HG02642 (cell line): ENCODE data around the gene NUP35.
"Not testable (repeated sequence)": the region's sequence is repeated elsewhere in the genome, so short reads cannot be mapped to it uniquely, and the experiment has no call there.

Experiments used
- ATAC-seq: cut with Tn5 transposase; IDR thresholded peaks from one replicate; pipeline ENCODE4 v1.9.1; 2021; ENCODE audit warnings: mild to moderate bottlenecking; ENCODE audit not compliant: unreplicated experiment, poor library complexity

The NUP35 gene

DNA sequence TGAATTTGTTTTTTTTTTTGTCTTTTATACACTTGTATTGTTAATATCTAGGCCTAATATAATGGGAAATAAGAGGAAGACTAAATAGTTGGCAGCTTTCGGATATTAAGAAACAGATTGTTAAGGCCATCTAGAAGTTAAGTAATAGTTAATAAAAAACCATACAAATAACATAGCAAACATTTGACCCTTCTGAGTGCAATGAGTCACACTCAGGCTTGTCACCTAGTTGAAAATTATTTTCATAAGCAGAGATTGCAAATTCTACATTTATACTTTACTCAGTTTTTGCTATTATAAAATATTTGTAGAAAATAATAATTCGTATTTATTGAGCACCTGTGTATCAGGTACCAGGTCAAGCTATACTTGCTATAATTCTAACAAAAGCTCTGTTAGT is 2.4 kb downstream of the NUP35 start:
- no peak for ATAC-seq

DNA sequence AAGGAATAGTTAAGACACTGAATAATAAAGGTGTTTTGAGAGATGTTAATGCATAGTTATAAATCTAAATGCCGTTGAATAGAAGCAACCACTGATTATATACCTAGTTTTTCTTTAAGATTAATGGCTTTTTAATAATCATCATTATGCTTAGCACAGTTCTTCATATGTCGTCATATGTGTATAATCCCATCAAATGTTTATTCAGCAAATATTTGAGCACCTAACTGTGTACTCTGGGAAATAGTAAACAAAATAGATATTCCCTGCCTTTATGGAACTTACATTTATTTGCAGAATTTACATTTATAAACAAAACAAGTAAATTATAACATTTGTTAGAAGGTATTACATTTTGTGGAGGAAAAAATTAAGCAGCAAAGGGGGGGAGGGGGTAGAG is 9.8 kb downstream of the NUP35 start:
- ATAC-seq, result no peak

DNA sequence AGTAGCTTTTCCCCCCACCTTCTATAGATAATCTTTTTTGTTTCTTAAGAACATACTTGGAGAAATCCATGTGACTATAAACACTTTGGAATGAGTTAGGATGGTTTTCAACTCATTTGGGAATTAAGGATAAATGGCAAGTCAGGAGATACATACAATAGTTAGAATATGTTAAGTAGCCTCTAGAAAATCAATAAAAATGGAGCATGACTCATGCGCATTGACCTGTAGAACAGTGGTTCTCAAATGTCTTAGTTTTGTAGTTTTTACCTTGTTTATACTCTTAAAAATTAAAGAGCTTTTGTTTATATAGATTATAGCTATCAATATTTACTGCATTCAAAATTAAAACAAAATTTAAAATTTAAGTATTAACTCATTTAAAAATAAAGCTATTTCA is 24.7 kb downstream of the NUP35 start:
- no peak for ATAC-seq

DNA sequence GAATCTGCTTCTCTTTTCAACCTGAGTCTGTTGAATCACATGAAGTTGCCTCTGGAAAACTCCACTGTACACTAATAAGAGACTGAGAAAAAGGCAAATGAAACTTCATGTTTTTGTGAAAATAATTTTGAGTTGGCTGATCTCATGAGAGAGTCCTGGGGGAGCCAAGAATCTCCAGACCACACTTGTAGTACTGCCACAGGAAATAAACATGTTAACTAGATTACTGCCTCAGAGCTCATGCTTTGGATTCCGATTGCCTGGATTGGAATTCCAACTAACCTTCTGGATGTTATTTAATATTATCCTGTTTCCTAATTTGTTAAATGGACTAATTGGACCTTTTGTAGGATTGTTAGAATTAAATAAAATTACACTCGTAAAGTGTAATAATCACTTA is 25.2 kb downstream of the NUP35 start:
- no peak for ATAC-seq

DNA sequence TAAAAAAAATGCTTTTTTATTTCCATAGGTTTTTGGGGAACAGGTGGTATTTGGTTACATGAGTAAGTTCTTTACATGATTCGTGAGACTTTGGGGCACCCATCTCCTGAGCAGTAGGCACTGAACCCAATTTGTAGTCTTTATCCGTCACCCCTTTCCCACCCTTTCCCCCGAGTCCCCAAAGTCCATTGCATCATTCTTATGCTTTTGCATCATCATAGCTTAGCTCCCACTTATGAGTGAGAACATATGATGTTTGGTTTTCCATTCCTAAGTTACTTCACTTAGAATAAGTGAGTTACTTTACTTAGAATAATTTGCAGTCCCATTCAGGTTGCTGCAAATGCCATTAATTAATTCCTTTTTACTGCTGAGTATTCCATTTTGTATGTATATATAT is 28.0 kb downstream of the NUP35 start:
- ATAC-seq, result not testable (repeated sequence)

DNA sequence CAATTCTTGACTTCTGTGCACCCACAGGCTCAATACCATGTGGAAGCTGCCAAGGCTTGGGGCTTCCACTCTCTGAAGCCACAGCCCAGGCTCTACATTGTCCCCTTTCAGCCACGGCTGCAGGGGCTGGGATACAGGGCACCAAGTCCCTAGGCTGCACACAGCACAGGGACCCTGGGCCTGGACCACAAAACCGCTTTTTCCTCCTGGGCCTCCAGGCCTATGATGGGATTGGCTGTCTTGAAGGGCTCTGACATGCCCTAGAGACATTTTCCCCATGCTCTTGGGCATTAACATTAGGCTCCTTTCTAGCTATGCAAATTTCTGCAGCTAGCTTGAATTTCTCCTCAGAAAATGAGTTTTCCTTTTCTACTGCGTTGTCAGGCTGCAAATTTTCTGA is 29.7 kb downstream of the NUP35 start:
- no peak for ATAC-seq

DNA sequence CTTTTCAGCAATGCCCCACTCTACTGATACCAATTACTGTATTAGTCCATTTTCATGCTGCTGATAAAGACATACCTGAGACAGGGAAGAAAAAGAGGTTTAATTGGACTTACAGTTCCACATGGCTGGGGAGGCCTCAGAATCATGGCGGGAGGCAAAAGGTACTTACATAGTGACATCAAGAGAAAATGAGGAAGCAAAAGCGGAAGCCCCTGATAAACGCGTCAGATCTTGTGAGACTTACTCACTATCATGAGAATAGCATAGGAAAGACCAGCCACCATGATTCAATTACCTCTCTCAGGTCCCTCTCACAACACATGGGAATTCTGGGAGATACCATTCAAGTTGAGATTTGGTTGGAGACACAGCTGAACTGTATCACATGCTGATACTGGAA is 30.5 kb downstream of the NUP35 start:
- ATAC-seq, result not testable (repeated sequence)

DNA sequence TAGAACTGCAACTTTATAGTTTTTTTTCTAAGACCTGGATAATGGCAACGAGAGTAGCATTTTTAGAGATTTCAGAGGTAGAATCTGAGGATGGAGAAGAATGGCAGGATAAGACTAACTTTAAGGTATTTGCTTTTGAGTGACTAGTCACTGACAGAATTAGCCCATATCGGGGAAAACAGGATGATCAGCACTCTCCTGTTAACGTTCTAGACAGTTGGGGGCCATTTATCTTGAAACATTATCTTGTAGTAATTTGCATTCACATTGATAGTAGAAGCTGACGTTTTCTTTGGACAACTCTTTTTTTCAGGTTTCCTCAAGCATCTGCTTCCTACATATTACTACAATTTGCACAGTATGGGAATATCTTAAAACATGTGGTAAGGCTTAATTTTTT is 32.9 kb downstream of the NUP35 start:
- ATAC-seq, result no peak

DNA sequence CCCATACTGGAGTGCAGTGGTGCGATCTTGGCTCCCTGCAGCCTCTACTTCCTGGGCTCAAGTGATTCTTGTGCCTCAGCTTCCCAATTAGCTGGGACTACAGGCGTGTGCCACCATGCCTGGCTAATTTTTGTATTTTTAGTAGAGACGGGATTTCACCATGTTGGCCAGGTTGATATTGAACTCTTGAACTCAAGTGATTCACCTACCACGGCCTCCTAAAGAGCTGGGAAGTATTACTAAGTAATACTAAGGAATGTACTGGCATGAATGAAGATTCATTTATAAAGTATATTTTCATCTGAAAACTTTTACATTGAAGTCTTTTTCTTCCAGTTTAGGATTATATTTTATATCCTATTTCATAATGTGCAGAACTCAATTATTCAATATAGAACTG is 38.1 kb downstream of the NUP35 start:
- no peak for ATAC-seq

DNA sequence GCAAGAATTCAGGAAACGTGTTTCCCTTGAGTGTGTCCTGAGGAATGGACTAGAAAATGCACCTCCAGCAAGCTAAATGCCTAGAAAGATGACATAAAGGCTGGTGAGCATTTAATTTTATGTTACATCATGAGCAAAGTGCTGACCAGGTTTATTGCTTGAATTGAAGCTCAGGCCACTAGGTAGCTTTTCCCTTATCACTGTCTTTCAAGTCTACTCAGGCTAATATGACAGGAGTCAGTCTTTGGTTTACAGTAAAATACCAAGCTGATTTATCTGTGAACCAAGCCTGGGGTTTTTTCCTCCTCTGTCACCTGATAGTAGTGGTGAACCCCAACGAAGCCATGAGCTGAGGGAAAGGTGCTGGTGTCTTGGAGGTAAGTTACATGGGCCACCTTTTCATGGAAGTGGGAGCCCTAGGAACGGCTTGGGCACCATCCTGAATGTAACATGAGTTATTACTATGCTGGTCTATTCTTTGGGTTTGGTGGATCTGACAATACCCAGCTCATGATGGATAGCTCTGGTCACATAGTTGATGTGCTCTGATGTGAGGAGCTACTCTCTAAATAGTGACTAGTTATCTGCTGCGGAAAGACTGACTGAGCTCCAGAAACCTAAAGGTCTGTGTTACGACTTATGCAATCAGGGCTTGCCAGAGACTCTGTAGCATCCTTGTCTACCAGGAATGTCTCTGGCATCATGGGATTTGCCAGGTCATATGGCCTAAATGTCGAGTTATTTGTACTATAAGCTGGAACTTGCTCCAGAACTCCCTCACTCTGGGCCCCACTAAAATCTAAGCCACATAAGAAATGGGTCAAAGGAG is 39.8 kb downstream of the NUP35 start:
- ATAC-seq, result no peak

DNA sequence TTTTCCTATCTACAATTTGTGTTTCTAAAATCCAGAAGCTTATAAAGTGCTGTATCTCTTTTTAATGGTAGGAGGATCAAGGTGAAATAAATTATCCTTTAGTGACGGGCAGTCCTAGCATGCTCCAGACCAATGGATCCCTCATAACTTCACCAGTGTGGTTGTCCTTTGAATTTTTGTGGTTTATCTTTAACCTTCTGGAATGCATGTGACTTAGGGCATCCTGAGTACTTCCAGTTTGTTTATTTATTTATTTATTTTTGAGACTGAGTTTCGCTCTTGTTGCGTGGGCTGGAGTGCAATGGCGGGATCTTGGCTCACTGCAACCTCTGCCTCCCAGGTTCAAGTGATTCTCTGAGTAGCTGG is 40.4 kb downstream of the NUP35 start:
- no peak for ATAC-seq

DNA sequence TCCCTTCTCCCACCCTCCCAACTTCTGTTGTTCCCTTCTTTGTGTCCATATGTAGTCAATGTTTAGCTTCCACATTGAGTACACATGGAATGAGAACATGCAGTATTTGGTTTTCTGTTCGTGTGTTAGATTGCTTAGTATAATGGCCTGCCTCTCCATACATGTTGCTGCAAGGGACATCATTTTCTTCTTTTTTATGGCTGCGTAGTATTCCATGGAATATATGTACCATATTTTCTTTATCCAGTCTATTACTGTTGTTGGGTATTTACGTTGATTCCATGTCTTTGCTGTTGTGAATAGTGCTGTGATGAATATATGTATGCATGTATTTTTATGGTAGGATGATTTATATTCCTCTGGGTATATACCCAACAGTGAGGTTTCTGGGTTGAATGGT is 42.0 kb downstream of the NUP35 start:
- ATAC-seq, result no peak

DNA sequence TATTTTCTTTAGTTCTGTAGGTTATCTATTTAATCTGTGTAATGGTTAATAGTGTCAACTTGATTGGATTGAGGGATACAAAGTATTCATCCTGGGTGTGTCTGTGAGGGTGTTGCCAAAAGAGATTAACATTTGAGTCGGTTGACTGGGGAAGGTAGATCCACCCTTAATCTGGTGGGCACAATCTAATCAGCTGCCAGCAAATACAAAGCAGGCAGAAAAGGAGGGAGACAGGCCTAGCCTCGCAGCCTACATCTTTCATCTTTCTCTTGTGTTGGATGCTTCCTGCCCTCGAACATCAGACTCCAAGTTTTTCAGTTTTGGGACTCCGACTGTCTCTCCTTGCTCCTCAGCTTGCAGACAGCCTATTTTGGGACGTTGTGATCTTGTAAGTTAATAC is 42.7 kb downstream of the NUP35 start:
- ATAC-seq, result not testable (repeated sequence)

DNA sequence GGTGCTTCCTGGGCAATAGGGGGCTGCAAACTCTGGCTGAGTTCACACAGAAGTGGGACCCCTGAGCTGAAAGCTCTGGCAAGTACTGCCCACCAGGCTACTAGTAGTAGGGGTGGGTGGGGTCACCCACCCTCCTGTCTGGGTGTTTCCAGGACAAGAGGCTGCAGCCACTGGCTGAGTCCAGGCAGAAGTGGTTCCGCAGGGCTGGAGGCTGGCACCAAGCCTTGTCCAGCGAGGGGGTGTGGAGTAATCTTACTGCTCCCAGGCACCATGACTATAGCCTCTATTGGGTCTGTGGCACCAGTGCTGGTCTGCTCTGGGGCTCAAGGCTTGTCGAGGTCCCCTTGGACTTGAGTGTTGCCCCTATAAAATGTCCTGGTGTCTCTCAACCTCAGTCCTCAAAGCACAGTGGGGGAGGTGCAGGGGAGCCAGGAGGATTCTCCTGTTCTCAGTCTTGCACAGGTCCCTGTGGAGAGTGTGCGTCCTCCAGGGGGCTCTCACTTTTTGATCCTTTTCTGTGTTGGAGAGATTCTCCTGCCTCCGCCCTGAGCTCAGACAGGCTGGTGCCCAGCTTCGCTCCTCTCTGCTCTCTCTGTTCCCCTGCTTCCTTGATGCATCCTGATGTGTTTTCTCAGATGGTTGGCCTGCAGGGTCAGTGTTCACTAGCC is 48.1 kb downstream of the NUP35 start:
- ATAC-seq, result no peak

DNA sequence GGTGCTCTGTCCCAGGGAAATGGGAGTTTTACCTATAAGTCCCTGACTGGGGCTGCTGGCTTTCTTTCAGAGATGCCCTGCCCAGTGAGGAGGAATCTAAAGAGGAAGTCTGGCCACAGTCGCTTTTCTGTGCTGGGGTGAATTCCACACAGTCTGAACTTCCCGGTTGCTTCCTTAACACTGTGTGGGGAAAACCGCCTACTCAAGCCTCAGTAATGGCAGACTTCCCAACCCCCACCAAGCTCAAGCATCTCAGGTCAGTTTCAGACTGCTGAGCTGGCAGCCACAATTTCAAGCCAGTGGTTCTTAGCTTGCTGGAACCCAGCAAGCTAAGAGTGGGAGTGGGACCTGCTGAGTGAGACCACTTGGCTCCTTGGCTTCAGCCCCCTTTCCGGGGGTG is 54.9 kb downstream of the NUP35 start:
- ATAC-seq, result no peak

DNA sequence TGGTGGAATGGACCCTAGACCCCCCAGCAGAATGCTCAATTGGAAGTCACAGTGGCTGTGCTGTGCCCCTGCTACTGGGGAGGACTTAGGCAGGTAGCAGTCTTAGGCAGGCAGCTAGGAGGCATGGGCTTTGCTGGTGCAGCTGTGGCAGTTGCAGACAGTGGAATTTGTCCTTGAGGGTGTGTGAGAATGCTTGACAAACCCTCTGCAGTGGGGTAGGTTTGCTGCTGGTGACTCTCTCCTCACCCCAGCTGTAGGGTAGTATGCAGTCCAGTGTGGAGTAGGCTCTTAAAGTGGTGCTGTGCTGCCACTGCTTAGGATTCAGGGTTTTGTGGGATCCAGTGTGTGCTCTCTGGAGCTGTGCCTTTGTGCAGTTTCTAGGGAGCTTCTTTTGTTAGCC is 61.3 kb downstream of the NUP35 start:
- ATAC-seq, result no peak

DNA sequence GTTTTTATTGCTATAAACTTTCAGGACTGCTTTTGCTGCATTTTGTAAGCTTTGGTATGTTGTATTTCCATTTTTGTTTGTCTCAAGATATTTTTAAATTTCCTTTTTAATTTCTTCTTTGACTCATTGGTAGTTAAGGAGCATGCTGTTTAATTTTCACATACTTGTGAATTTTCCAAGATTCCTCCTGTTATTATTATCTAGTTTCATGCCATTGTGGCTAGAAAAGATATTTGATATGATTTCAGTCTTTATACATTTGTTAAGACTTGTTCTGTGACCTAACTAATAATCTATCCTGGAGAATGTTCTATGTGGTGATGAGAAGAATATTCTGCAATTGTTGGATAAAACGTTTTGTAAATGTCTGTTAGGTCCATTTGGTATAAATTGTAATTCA is 62.1 kb downstream of the NUP35 start:
- no peak for ATAC-seq

DNA sequence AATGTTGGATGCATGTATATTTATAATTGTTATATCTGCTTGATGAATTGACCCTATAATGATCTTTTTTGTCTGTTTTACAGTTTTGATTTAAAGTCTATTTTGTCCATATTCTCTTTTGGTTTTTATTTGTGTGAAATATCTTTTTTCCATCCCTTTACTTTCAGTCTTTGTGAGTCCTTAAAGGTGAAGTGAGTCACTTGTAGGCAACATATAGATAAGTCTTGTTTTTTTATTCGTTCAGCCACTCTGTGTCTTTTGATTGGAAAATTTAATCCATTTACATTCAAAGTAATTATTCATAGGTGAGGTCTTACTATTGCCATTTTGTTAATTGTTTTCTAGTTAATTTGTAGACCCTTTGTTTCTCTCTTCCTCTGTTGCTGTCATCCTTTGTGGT is 62.5 kb downstream of the NUP35 start:
- no peak for ATAC-seq

DNA sequence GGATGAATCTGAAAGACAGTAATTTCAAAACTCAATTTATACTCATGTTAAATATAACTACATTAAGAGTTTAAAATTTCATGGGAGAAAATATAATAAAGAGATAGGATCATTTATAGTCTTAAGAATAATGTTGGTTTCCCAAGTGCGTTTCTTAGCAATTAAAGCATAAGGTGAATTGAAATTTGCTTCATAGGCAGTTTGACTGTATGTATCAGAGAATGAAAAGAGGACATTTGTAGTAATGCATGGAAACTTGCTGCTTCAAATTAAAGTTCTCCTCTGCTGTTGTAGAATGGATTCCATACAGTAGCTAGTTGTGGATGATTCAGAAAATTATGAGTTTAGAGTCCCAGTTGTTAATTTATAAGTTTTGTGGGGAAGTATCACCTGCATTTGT is 68.1 kb downstream of the NUP35 start:
- no peak for ATAC-seq

DNA sequence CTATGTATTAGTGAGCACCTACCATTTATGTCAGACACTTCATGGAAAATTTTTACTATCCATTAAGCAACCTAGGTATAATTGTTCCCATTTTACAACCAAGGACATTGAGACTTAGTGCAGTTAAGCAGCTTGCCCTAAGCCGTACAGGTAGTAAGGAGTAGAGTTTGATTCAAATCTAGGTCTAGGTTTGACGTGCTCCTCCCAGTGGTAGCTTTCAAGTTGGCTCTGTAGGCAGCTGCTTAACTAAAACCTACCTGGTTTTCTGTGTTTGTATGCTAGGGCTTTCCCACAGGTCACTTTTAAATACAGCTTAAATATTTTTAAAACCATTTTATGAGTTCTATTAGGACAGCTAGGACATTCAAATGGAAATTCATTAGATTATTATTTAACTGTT is 69.7 kb downstream of the NUP35 start:
- no peak for ATAC-seq

DNA sequence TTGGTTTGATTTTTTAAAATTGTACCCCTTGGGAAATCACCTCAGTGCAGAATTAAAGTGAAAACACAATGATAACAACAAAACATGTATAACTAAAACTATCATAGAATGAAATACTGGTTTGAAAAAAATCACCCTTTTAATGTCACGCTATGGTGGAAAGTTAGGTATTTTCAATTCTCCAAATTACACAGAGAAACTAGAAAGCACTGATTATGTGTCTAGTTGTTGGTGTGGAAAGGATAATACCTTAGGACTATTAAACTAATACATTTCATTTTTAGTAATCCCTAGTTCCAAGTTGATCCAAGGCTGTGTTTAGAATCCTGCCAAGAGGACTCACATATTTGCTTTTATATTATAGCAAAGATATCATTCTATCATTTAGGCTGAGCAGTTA is 71.2 kb downstream of the NUP35 start:
- no peak for ATAC-seq

DNA sequence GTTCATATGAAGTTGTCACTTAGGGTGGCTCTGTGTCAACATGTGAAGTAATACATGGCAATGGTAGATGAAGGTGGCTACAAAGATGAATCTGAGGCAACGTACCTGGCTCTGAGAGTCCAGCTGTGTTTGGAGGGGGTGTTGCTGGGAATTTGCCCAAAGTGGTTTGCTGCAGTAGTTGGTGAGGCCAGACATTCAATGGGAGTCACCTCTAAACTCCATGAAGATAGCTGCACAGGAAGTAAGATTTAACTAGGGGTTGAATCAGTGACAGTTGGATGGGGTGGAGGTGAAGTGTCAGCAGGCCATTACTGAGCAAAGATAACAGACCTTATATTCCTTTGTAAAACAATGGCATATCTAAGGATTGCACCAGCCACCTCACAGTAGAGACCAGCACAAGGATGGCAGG is 71.8 kb downstream of the NUP35 start:
- ATAC-seq, result no peak
